GM21619 (cell line): ENCODE measurements around the gene MXD4.

Experiments used
- ATAC-seq: cut with Tn5 transposase; IDR thresholded peaks from one replicate; pipeline ENCODE4 v1.9.1; 2021; ENCODE audit not compliant: unreplicated experiment

Gene MXD4

DNA sequence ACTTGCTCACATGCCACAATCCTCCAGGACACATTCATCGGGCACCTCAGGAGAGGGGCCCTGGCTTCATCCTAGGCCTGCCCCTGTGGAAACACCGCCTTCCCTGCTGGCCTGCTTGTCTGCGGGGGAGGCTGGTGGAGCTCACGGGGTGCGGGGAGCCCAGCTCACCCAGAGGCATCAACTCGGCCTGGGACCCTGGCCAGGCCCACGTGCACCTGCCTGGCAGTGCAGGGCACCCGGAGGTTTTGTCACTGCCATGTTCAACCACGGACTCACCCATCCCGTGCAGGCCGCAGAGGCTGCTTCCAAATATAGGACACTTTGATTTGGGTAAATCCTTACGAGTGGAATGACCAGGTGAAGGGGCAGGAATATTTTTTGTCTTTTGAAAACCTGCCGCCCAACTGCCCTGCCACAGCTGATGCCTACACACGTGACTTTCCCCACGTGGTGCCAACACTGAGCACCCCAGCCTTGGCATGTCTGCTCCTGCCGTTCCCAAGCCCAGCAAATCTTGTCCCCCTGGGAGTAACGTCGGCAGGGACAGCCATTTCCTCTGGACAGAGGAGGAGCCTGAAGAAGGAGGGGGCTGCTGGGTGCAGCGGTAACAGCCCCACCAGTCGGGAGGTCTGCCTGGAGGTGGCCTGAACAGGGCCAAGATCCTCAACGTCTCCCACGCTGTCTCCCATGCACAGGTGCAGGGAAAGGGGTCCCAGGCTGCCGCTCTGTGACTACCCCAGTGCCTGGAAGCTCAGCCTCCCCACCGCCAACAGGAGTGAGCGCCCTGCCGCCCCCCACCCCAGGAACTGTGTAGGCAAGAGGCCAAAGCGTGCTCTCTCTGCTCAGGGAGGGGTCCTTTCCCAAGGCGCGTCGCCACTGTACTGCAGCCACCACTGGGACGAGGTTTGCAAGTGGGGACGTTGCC, 8.5 kb downstream of the MXD4 start:
- no peak for ATAC-seq

DNA sequence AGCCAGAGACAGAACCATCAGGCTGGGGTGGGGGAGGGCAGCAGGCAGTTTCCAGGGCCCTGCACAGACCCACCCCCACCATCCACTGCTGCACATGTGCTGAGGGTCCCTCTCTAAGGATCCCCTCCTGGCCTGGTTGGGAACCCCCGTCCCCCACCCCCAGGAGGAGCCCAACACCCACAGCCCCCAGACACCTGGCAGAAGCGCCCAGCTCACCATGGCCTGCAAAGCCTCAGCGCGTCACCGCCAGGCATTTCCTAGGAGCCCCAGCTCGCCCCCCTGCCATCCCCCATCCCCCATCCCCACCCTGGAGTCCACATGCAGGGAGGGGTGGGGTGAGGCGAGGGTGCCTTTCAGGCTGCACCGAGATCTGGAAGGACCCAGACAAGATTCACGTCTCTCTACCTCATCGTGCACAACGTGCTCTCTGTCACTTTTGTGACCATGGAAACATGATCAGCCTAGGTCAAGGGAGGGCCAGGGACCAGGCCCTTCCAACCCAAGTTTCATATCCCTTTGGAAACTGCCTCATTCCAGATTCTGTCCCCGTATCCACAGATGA, 9.3 kb downstream of the MXD4 start:
- no peak for ATAC-seq

DNA sequence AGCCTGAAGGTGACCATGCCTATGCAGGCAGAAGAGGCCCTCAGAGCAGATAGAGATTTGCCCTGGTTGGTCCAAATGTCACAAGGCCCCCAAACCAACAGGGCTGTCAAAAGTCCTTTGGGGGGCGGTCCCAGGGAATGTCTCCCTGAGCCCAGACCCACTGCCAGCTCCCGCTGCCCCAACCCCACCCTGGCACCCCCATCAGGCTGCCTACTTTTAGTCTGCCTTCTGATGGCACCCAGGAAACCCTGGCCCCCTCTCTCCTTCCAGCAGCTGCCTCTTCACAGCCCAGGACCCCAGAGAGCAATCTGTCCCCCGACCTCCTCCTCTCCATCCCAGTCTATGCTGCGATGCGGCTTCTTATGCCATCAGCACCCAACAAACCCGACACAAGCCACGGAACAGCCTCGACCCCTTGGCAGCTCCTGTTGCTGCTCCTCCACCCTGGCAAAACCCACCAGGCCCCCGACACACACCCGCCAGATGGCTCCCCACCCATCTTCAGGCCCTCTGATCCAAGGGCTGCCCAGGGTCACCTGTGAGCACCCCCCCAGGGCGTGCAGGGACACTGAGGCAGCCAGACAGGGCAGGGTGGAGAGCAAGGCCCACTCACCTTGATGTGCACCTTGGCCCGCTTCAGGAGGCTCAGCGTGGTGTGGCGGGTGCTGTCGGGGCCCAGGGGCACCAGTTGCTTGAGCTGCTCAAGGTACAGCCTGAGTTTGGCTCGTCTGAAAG, 9.9 kb downstream of the MXD4 start:
- ATAC-seq: no peak

DNA sequence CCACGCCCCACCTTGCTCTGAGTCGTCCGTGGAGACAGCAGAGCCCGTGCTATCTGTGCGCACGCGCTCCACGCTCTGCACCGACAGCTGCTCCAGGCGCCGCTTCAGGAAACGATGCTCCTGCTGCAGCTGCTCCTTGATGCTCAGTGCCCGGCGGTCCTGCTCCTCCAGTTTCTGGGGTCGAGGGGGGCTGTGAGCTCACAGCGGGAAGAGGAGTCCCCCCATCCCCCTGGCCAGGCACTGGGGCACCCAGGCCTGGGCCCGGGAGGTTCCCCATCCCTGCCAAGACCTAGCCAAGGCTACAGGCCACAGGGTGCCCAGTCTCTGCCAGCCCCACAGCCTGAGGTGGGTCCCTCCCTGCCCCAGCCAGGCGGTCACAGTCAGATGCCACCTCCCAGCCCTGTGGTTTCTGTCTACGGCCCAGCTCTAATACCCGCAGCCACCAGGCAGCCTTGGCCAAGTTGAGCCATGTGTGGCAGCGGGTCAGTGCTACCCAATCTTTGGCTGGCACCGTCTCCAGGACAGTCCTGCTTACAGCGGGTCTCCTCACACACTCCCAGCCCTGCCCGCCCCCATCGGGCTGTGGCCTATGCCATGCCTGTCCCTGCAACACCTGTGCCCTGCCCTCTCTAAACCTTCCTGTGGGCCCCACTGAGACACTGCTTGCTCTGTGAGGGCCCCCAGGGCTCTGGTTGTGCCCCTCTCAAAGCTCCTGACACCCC, 10.7 kb downstream of the MXD4 start:
- no peak for ATAC-seq

DNA sequence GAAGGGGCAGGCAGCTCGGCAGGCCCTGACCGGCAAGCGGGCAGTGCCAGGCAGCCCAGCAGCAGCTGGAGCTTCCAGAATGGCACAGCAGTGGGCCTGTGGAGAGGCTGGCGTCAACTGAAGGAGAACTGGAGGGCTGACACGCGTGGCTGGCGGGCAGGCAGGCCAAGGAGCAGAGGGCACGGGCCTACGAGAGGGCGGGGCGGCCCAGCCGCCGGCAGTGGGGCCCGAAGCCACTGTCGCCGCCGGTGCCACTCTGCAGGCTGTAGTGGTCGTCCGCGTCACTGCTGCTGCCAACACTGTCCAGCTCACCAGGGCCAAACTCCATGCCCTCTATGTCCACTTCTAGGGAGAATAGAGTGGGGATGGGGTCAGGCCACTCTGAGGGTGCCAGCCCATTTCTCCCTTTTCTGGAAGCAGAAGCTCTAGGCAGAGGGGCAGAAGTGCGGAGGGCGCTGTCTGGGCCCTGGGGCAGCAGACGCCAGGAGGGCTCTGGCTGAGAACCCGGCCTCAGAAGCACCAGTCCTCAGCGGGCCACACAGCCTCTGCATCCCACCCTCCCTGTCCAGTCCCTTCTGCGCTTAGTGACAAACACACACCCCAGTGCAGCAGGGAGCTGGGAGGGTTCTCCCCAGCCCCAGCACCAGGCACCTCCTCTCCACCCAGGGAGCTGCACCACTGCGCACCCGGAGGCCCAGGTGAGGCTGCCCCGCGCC, 11.4 kb downstream of the MXD4 start:
- no peak for ATAC-seq

DNA sequence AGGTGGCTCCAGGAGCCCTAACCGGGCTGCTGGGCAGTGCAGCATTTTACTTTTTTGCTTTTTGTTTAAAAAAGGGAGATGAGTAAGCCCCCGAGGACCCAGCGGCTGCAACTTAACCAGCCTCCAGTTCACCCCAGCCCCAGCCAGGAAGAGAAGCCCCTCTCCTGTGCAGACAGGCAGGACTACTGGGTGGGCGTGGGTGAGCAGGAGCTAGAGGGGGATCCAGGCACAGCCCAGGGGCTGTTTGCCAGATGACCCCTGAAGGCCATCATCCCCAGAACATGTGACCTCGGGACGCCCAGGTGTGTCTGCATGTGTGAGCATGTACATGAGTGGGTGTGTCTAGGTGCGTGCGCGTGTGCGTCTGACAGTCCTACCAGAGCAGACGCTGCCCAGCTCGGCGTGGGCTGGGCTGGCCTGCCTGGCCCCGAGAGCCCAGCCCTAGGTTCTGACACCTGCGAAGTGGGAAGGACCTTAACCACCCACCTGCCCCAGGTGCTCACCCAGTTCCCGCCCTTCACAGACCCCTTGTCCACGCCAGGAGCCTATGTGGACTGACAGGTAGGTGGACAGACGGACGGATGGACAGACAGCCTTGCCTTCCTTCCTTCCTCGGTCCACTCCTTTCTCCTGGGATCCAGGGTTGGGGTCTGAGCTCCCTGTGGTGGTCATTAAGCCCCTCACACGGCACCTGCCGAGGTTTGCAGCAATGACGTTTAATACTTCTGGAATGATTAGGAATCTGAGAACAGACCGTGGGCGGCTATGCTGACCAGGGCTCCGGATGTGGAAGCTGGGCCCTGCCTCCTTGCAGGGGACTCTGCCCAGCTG, 12.2 kb downstream of the MXD4 start:
- ATAC-seq: no peak

DNA sequence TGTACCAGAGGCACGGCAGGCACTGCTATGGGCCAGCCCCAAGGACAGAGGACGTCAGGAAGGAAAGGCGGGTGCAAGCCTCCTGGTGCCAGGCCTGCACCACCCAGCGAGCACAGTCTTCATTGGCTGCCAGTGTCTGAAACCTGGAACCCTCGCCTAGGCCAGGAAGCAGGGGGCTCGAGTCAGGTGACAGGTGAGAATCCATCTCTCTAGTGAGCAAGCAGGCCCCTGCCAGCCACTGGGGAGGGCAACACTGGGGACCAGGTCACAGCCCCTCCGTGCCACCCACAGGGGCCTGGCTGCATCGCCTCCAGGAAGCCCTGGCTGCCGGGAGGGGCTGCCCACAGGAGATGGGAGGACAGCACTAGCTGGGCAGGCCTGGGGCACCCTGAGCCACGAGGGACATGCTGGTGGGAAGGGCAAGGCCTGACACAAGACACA, 13.1 kb downstream of the MXD4 start:
- no peak for ATAC-seq

DNA sequence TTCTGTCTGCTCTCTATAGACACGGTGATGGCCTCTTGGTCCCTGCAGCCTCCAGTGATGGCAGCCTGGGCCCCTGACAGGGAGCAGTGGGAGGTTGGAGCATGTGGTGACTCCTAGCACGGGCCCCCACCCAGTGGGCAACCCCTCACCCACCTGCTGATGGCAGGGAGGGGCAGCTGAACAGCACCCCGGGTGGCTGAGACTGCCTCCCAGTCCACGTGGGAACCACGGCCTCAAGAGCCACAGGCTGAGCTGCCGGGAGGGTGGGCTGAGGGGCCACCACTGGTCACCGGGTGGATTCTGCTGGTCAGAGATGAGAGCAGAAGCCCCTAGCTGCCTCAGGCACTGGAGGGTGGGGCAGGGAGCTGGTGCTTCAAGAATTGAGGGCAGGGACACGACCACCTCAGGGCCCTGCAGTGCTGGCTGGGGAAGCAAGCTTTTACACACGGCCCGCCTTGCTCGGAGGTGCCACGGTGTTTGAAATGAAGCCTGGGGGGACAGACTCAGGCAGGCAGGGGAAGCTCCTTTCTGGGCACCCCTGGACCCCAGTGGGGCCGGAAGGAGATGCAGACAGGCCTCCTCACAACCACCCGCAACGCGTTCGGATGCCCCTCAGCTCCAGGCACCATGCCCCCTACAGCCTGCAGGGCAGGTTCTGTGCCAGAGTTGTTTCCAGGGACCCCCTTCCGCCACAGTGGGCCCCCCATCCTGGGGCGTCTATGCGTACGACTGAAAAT, 13.7 kb downstream of the MXD4 start:
- ATAC-seq: no peak

DNA sequence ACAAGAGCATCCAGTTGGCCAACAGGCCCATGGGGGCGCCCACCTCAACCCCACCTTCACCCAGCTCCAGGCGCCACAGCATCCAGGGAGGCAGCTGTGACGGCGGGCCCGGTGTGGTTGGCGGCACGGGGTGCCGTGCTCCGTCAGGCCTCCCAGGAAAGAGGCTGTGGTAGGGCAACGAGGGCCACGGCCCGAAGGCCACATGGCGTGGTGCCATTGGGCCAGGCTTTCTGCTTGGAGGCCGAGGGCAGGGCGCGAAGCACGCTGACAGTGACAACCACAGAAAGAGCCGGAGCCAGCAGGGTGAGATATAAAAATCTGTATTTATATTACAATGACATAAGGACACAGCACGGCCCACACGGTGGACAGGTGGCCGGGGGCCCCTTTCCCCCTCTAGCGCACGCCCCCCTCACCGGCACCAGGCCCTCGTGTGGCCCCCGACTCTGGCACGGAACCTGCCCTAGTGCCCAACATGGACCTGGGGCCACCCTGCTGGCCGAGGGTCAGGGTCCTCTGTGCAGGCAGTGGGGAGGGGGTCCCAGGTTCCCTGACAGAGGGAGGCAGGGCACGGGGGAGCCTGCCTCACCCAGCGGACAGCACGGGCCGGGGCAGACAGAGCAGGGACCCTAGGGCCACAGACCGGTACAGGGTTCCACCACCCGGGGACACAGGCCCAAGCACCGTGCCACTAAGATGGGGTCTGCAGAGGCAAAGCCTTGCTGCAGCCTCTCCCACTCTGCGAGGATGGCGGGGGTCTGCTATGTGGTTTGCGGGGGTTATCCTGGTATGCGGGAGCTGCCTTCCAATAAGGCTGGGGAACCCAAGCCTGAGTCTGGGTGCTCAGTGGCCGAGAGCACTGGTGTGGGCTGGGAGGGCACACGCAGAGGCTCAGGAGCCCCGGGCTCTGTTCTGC, 14.5 kb downstream of the MXD4 start:
- no peak for ATAC-seq

DNA sequence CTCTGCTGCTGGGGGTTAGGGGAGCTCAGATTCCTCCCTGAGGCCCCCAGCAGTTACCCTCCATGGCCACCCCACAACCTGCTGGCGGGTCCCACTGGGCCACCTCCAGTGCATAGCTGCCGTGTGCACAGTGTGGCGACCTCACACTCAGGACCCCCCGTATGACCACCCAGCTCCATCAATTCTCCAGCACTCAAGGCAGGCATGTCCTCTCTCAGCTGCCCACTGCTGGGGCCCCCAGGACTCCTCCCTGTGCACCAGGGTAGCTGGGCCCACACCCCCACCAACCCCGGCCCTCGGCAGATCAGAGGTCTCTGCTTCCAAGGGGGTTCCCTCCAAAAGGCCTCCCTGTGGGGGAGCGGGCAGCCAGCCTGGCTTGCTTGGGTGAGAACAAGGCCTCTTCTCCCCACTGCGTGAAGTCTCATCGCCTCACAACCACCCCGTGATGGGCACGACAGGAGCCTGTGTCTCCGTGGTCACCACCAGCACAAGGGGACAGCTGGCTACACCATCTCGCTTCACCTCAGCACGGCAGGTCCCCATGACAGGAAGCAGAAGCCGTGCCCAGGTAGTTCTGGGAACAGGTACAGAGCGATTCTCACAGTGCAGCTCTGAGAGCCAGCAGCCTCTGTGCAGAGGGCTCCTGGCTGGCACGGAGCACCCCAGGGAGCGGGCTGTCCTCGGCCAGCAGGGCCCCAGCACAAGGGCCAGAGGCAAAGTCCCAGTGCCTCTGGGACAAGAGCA, 15.4 kb downstream of the MXD4 start:
- no peak for ATAC-seq

DNA sequence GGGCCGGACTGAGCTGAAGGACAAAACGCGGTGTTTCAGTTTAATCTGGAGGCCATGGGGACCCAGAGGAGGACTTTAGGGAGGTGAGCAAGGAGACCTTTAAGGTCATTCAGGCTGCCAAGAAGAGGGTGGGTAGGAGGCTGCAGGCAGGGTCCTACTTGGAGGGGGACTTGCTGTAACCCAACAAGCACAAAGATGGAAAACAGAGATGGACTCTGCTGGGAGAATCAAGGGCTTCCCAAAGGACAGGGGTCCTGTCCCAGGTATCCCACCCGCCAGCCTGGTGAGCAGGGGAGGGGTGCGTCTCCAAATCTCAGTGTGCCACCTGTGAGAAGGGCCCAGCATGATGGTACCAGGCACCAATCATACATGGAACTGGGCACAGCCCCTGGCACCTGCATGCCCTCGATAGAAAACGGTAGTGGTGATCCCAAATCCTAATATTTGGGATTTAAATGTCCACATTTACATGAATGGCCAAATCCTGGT, 16.1 kb downstream of the MXD4 start:
- no peak for ATAC-seq

DNA sequence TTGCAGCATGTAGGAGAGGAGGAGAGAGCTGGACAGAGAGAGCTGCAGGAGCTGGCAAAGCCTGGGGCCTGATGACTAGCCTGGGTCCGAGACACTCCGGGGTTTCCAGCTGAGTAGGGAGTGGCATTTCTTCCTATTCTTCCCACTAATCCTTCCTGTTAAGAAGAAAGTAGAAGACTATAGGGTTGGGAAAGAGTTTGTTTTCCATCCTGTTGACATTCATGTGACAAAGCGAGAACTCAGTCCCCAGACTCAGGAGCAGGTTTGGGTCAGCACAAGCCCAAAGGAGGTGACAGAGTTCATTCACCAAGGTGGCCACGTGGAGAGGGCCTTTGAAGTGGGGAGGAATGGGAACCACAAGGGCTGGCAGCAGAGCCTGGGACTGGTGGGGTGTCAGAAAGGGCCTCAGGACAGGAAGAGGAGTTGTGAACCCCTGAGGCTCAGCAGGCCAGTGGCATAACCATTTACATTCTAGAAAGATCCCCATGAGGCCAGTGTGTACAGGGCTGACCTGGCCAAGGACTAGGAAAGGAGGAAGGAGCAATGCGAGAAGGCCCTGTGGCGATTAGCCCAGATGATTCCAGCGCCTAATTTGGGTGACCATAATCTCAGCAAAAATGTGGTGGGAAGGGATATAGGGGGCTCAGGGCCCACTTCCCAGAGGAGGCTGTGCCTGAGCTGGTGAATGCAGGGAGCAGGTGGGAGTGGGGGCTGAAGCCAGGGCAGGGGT, 16.7 kb downstream of the MXD4 start:
- no peak for ATAC-seq

DNA sequence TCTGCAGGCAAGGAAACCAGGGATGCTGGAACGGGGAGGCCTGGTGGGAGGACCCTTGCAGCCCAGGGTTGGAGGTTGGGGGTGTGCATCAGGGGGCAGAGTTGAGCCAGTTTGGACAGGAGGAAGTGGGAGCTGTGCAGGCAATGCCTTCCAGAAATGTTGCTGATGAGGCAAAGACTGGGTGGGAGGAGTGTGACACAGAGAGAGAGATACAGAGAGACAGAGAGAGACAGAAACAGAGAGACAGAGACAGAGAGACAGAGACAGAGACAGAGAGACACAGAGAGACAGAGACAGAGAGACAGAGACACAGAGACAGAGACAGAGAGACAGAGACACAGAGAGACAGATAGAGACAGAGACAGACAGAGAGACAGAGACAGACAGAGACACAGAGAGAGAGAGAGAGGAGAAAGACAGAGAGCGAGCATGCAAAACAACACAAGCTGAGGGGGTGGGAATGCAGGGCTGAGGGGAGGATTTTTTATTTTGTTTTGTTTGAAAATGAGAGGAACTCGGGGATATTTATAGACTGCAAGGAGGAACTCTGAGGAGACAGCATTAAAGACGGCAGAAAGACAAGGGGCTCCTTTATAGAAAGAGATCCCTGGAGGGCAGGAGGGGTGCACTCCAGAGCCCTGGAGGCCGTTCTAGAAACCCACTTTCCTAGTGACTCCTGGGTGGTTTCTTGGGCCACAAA, 18.1 kb downstream of the MXD4 start:
- ATAC-seq: no peak

DNA sequence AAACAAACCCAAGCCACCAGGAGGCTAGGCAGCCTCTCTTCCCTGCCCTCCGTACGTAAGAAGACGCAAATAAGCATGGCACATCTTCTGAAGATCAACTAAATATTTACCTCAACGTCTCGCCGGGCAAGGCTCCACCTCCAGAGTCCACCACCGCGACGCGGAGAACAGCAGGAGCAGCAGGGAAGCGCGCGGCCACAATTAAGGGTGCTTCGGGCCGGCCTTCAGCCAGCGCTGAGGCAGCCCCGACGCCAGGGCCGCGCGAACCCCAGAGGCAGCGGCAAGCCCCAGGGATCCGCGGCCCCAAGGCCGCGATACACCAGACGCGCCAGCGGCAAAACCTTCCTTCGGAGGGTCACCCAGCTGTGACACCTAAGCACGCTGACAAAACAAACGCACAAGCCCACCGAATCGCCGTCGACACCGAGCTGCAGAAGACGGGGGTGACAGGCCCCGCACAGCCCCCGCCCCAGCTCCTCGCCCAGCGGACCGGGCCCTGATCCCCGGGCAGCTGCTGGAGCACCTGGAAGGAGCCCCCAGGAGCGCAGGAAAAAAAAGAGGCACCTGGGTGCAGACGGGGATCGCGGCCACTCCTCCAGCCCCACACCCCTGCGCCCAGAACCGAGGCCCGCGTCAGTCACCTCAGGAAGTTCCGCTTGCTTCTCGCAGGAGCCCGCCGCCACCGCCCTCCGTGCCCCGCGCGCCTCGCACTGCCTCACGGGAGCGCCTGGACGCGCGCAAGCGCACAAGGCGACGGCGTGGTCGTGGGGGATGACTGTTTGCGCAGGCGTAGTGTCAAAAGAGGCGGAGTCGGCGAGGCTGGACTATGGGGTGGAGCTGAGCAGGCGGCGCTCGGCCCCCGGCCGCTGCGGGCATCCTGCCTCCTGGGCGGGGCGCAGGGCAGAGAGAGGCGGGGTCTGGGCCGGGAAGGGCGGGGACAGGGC, 20.2 kb downstream of the MXD4 start, which contains the start of the genes HAUS3 and POLN:
HAUS3 (minus strand) TSS at position 712 of the 944 bp plus-strand sequence. CDS start 1,175 bp downstream, outside the sequence.
POLN (minus strand) TSS at position 712 of the 944 bp plus-strand sequence. CDS start 12,890 bp downstream, outside the sequence.
- ATAC-seq: peak; percentile 81
